HepG2 (cell line): ENCODE data around the gene A3GALT2.

Source experiments
- MAFK ChIP-seq, 2 experiments: IDR thresholded peaks in 1 of 2; conservative IDR thresholded peaks in 1 of 2; 2 replicates each; pipeline ENCODE4 v1.6.1; 2011; ENCODE audit warnings: improper control_type of control experiment in 2 of 2, low read length in 2 of 2
- STAT5B ChIP-seq: sonication (generic); formaldehyde crosslinking; IDR thresholded peaks from 2 replicates; pipeline ENCODE4 v1.4.0; 2020; ENCODE audit warnings: missing genetic modification reagents
- ZNF24 ChIP-seq: fragments of 450-650 bp; IDR thresholded peaks from 2 replicates; pipeline ENCODE4 v1.6.1; 2017; ENCODE audit warnings: antibody characterized with exemption, mild to moderate bottlenecking

DNA sequence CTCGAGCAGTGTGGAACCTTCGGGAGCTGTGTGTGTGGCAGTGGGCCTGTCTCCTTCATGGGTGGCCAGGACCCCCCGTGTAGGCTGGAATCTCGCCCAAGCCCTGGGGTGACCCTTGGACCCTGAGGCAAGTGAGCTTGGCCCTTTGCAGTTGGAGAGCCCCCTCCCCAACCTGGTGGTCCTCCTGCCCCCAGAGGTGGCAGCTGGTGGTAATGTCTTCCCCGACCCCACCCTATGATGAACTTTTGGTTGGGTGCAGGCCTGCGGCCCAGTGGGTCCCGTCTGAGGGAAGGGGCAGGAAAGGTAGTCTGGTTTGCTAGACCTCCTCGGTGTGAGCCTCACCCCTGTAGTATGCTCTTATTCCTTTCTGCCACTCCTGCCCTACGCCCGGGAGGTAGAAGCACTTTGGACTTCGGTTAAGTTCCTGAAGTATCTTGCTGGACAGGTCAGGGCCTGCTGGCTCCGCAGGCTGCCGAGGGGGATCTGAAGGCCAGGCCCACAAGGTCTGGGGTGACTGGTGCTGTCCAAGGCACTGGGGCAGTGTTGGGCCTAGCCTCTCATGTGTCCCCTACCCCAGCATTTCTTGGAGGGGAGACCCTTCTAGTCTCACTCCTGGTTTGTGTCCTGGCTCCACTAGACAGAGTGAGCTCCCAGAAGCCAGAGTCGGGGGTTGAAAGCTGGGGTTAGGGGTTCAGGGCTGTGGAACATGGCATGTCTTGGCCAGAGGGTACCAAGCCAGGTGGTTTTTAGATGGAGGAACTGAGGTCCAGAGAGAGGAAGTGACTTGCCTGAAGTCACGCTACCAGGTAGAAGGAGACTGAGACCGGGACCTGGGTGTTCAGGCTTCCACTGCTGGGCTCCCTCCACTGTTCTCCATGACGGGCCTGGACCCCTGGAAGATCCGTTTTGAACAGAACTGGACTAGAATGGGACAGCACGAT lies 62.9 kb downstream of the A3GALT2 start:
- TF ChIP-seq STAT5B (CRISPR knock-in tag): no peak
- TF ChIP-seq ZNF24: no peak
- no peak for TF ChIP-seq MAFK (conservative IDR thresholded peaks at IDR 0.05 in 1 of 2, IDR thresholded peaks at IDR 0.05 in 1 of 2; ENCODE audit: low read length in 2 of 2)
